Measurements from ENCODE around the gene SHKBP1.
"Not testable (repeated sequence)": the region's sequence is repeated elsewhere in the genome, so short reads cannot be mapped to it uniquely, and the experiment has no call there.

Gene SHKBP1

GRCh38 chr19:40585241-40585981, 8.7 kb downstream of the SHKBP1 start:
- no peak overlapping the region for H3K4me3 ChIP-seq (ENCODE audit: low read length)
- TF ChIP-seq ZNF274 (IDR thresholded peaks at IDR 0.05; ENCODE audit: low read depth, low read length) = no peak

- TF ChIP-seq ZNF274 (IDR thresholded peaks at IDR 0.05; ENCODE audit: low read depth, low read length) = no peak
- H3K4me3 ChIP-seq (ENCODE audit: low read length) = no peak overlapping the region
Observed at GRCh38 chr19:40585982-40586422, 9.3 kb downstream of the SHKBP1 start.

GRCh38 chr19:40586611-40587010, 9.9 kb downstream of the SHKBP1 start:
- TF ChIP-seq ZNF274 (IDR thresholded peaks at IDR 0.05; ENCODE audit: low read depth, low read length) = no peak
- no peak overlapping the region for H3K4me3 ChIP-seq (ENCODE audit: low read length)

GRCh38 chr19:40588110-40588854, 11.6 kb downstream of the SHKBP1 start:
- no peak for TF ChIP-seq ZNF274 (IDR thresholded peaks at IDR 0.05; ENCODE audit: low read depth, low read length)
- H3K4me3 ChIP-seq (ENCODE audit: low read length) = no peak overlapping the region

DNA sequence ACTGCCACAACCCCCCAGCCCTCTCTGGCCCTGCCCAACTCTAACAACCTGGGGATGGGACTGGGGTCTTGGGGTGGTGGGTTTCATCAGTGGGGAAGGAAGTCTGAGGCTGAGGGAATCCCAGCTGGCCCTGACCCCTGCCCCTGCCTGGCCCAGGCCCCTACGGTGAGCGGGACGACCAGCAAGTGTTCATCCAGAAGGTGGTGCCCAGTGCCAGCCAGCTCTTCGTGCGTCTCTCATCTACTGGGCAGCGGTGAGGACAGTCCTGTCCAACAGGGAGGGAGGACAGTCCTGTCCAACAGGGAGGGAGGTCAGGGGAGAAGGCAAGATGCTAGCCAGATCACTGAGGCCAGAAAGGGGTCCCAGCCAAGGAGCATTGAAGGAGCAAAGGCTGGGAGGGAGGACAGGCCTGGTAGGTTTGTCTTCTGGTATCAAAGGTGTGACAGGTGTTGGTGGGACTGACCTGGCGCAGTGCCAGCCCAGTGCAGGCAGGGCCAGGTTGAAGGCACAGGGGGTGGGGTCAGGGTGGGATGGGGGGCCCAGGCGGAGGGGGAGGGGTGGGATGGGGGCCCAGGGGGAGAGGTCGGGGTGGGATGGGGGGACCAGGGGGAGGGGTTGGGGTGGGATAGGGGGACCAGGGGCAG, 12.4 kb downstream of the SHKBP1 start:
- H3K4me3 ChIP-seq (ENCODE audit: low read length) = no peak overlapping the region
- no peak for TF ChIP-seq ZNF274 (IDR thresholded peaks at IDR 0.05; ENCODE audit: low read depth, low read length)

GRCh38 chr19:40589591-40590429, 13.1 kb downstream of the SHKBP1 start:
- no peak for TF ChIP-seq ZNF274 (IDR thresholded peaks at IDR 0.05; ENCODE audit: low read depth, low read length)
- H3K4me3 ChIP-seq (ENCODE audit: low read length) = no peak overlapping the region

- no peak overlapping the region for H3K4me3 ChIP-seq (ENCODE audit: low read length)
- TF ChIP-seq ZNF274 (IDR thresholded peaks at IDR 0.05; ENCODE audit: low read depth, low read length) = no peak
Observed at GRCh38 chr19:40590464-40591265, 14.0 kb downstream of the SHKBP1 start.

GRCh38 chr19:40591724-40592123, 15.1 kb downstream of the SHKBP1 start:
- H3K4me3 ChIP-seq (ENCODE audit: low read length) = not testable (repeated sequence)

GRCh38 chr19:40592170-40592569, 15.5 kb downstream of the SHKBP1 start:
- TF ChIP-seq ZNF274 (IDR thresholded peaks at IDR 0.05; ENCODE audit: low read depth, low read length) = no peak
- H3K4me3 ChIP-seq (ENCODE audit: low read length) = no peak overlapping the region

- H3K4me3 ChIP-seq (ENCODE audit: low read length) = no peak overlapping the region
- no peak for TF ChIP-seq ZNF274 (IDR thresholded peaks at IDR 0.05; ENCODE audit: low read depth, low read length)
Observed at GRCh38 chr19:40594255-40594654, 17.6 kb downstream of the SHKBP1 start.

DNA sequence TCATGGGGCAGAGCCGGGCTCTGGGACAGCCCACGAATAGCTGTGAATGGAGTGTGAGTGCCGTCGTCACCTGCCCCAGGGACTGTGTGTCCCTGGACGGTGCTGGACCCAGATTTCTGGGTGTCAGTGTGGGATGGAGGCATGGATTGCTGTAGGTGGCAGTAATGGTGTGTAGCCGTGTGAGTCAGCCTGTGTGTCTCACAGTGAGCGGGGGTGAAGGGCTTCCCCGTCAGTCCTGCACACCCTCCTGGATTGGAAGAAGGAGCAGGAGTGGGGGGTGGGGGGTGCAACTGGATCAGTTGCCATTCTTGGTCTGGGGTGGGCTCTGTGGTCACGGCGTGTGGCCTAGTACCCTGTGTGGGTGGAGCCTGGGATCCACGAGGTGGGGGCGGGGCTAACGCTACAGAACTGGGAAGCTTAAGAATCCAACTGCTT, 18.0 kb downstream of the SHKBP1 start:
- no peak overlapping the region for H3K4me3 ChIP-seq (ENCODE audit: low read length)
- no peak for TF ChIP-seq ZNF274 (IDR thresholded peaks at IDR 0.05; ENCODE audit: low read depth, low read length)

GRCh38 chr19:40596608-40597328, 20.1 kb downstream of the SHKBP1 start:
- no peak overlapping the region for H3K4me3 ChIP-seq (ENCODE audit: low read length)
- TF ChIP-seq ZNF274 (IDR thresholded peaks at IDR 0.05; ENCODE audit: low read depth, low read length) = no peak
